Spleen (tissue), 7 donors: Measurements from ENCODE around the gene SV2C.
A peak's percentile ranks its signal among the peaks of the same experiment; 100 is the strongest.

Experiments
- CTCF ChIP-seq, 11 experiments: fragments of 200-600 bp in 7 of 11; fragments of 450-650 bp in 4 of 11; sonication (generic) in 4 of 11; IDR thresholded peaks in 8 of 11; conservative IDR thresholded peaks in 3 of 11; 1 replicate in 7 of 11; 2 replicates in 4 of 11; pipeline versions ENCODE4 v1.4.0 to v1.8.0; 2016 to 2021; ENCODE audit warnings: antibody characterized with exemption in 11 of 11, inconsistent platforms in 4 of 11, mild to moderate bottlenecking in 1 of 11
- POLR2A ChIP-seq, 3 donors: fragments of 450-650 bp; IDR thresholded peaks; one replicate each; pipeline ENCODE4 v1.5.1; 2017; ENCODE audit warnings: antibody characterized with exemption in 3 of 3, mild to moderate bottlenecking in 1 of 3
- POLR2AphosphoS5 ChIP-seq, 3 donors: sonication (generic); formaldehyde crosslinking; IDR thresholded peaks; one replicate each; pipeline ENCODE4 v1.5.1; 2017; ENCODE audit warnings: antibody characterized with exemption in 3 of 3
- donor health status: DM: no; HTN: no; CAD: no; lungs with moderate emphysema.
- donor health status: DM: no; HTN: no; CAD: no.
- donor health status: DM: no; HTN: no; CAD: no.

GRCh38 chr5:76256116-76256889 lies 173.1 kb downstream of the SV2C start:
- TF ChIP-seq CTCF (IDR thresholded peaks at IDR 0.05 in 8 of 11, conservative IDR thresholded peaks at IDR 0.05 in 3 of 11) (peak; percentile 10 to 71 (median 57)), POLR2AphosphoS5 (IDR thresholded peaks at IDR 0.05) (no peak), POLR2A (IDR thresholded peaks at IDR 0.05) (no peak)
